ENCODE measurements around the gene KREMEN2.

Gene KREMEN2

DNA sequence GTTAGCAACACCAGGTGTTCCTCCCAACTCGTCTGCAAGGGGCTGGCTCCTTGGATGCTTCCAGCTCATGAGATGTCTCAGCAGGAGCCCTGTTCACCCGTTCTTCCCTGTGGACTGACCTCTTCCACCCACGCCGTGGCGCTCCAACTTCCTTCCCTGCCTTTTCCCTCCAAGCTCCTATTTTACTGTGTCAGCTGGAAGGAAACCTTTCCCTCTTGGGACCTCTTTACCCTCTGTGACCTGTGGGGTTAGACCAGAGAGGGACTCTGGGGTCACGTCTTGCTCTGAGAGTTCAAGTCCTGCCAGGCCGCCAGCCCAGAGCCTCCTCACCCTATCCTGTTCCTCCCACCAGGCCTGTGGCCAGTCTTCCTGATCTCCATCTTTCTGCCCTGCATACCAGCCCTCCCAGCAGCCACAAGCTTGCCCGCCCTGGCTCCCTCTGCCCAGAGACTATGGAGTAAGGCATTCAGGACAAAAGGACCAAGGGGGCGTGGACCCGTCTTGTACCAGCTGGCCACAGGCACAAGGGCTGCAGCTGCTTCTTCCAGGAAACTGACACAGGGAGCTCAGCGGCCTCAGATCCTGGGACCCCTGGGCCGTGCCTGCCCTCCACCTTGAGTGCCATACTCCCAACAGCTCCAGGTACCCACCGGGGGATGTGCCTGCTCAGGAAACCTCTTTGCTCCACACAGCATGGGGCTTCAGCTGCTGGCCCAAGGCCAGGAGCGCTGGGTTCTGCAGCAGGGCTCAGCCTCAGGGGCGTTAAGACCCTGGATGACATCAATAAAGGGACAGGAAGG, 8.1 kb downstream of the KREMEN2 start:
- no peak overlapping the region for H3K4me3 ChIP-seq (ENCODE audit: low read depth, low read length)
- no peaks in the 10 kb centered on the region for H3K36me3 ChIP-seq (ENCODE audit: insufficient read depth, low read length)
- H3K4me1 ChIP-seq (ENCODE audit: control insufficient read depth, insufficient read depth, low read length, unreplicated experiment): peaks cover 9% of the 10 kb centered on the region
- H2AFZ ChIP-seq (ENCODE audit: low read length, unreplicated experiment): no peak overlapping the region
- H3K27ac ChIP-seq (ENCODE audit: low read depth, low read length): no peak overlapping the region
- H3K79me2 ChIP-seq (ENCODE audit: control insufficient read depth, insufficient read depth, low read length, unreplicated experiment): no peaks in the 10 kb centered on the region
- peaks cover 10% of the 10 kb centered on the region; the same call in 1 of the 2 replicates for H3K27me3 ChIP-seq (ENCODE audit: insufficient read depth, low read length)

DNA sequence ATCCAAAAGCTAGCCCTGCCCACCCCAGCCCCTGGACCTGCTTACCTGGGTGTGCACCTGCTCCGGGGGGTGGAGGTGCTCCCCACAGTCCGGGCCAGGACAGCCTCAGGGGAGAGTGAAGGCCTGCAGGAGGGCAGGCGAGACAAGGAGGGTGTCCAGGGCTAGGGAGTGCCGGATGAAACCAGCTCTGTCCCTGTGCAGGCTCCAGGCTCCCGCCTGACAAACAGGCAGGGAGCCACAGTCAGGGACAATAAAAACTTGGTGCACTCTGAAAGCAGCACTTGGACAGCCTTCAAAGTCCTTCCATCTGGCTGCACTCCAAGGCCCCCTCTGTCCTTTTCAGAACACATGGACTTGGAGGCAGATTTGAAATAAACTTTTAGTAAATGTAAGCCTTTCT, 9.0 kb downstream of the KREMEN2 start:
- Histone ChIP-seq H3K36me3 (ENCODE audit: insufficient read depth, low read length) (no peaks in the 10 kb centered on the region), H3K27ac (ENCODE audit: low read depth, low read length) (no peak overlapping the region), H3K4me1 (ENCODE audit: control insufficient read depth, insufficient read depth, low read length, unreplicated experiment) (peaks cover 9% of the 10 kb centered on the region), H2AFZ (ENCODE audit: low read length, unreplicated experiment) (no peak overlapping the region), H3K79me2 (ENCODE audit: control insufficient read depth, insufficient read depth, low read length, unreplicated experiment) (no peaks in the 10 kb centered on the region), H3K4me3 (ENCODE audit: low read depth, low read length) (no peak overlapping the region), H3K27me3 (ENCODE audit: insufficient read depth, low read length) (peaks cover 1% of the 10 kb centered on the region; the same call in 1 of the 2 replicates)

DNA sequence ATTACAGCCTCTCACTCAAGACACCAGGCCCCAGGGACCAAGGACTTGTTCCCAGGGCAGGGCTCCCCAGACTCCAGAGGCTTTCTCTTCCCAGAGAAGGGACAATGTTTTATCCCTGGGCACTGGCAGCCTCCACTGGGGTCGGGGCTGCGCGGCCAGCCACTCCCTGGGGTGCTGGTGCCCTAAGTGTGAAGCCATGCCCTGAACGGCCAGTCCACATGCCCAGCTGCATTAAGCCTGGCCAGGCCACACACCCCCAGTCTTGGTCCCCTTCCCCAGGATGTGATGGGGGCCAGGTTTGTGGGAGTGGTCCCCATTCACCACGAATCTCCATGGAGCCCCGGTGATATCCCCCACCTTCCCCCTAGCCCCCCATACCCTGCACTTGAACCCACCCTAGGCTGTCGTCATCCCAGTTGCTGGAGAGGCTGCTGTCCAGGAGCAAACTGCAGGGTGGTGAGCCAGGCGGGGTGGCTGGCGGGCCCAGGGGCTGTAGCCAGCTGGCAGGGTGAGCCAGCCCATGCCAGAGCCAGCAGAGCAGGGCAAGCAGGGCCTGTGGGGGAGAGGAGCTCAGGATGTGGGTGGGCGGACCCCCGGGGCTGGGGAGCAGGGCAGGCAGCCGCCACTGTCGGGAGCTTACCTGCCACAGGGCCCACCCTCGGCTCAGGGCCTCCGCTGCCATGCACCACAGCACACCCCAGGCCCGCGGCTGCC, 9.7 kb downstream of the KREMEN2 start:
- Histone ChIP-seq H3K4me3 (ENCODE audit: low read depth, low read length) (no peak overlapping the region), H3K79me2 (ENCODE audit: control insufficient read depth, insufficient read depth, low read length, unreplicated experiment) (no peaks in the 10 kb centered on the region), H3K36me3 (ENCODE audit: insufficient read depth, low read length) (no peaks in the 10 kb centered on the region), H3K27ac (ENCODE audit: low read depth, low read length) (no peak overlapping the region), H3K27me3 (ENCODE audit: insufficient read depth, low read length) (no peaks in the 10 kb centered on the region), H2AFZ (ENCODE audit: low read length, unreplicated experiment) (no peak overlapping the region), H3K4me1 (ENCODE audit: control insufficient read depth, insufficient read depth, low read length, unreplicated experiment) (peaks cover 3% of the 10 kb centered on the region)

- H3K36me3 ChIP-seq (ENCODE audit: insufficient read depth, low read length): no peaks in the 10 kb centered on the region
Measured at GRCh38 chr16:2974319-2975056, 10.4 kb downstream of the KREMEN2 start.

DNA sequence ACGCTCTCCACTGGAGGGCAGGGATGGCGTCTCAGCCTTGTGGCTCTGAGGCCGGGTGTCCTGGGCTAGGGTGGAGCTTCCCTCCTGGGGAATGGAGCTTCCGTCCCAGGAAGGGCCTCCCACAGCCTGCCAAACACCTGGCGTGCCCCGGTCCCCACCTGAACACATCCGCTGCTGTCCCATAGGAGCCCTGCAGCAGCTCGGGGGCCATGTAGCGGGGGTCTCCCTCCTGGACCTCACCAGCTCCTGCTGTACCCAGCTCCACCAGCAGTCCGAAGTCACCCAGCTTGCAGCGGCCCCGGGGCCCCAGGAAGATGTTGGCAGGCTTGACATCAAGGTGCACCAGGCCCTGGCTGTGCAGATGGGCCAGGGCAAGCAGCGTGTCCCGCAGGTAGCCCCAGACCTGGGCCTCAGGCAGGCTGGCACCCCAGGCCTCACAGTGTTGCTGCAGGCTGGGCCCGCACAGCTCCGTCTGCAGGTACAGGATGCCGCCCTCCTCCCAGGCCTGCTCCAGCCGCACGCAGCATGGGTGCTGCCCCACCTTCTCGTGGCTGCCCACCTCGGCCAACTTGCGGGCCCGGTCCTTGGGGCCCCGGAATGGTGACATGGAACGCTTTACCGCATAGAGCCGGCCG, 11.2 kb downstream of the KREMEN2 start:
- no peaks in the 10 kb centered on the region for H3K27me3 ChIP-seq (ENCODE audit: insufficient read depth, low read length)
- H3K36me3 ChIP-seq (ENCODE audit: insufficient read depth, low read length): no peaks in the 10 kb centered on the region
- H3K27ac ChIP-seq (ENCODE audit: low read depth, low read length): no peak overlapping the region
- peaks cover 7% of the 10 kb centered on the region for H3K79me2 ChIP-seq (ENCODE audit: control insufficient read depth, insufficient read depth, low read length, unreplicated experiment)
- H2AFZ ChIP-seq (ENCODE audit: low read length, unreplicated experiment): no peak overlapping the region
- H3K4me3 ChIP-seq (ENCODE audit: low read depth, low read length): no peak overlapping the region
- H3K4me1 ChIP-seq (ENCODE audit: control insufficient read depth, insufficient read depth, low read length, unreplicated experiment): peaks cover 1% of the 10 kb centered on the region

More at GRCh38 chr16:2974319-2975056, 10.4 kb downstream of the KREMEN2 start:
- H2AFZ ChIP-seq (ENCODE audit: low read length, unreplicated experiment): no peak overlapping the region
- H3K27me3 ChIP-seq (ENCODE audit: insufficient read depth, low read length): no peaks in the 10 kb centered on the region
- H3K27ac ChIP-seq (ENCODE audit: low read depth, low read length): no peak overlapping the region
- peaks cover 3% of the 10 kb centered on the region for H3K4me1 ChIP-seq (ENCODE audit: control insufficient read depth, insufficient read depth, low read length, unreplicated experiment)
- H3K4me3 ChIP-seq (ENCODE audit: low read depth, low read length): no peak overlapping the region
- H3K79me2 ChIP-seq (ENCODE audit: control insufficient read depth, insufficient read depth, low read length, unreplicated experiment): peaks cover 2% of the 10 kb centered on the region

GRCh38 chr16:2976201-2976600, 12.1 kb downstream of the KREMEN2 start:
- H3K27ac ChIP-seq (ENCODE audit: low read depth, low read length): no peak overlapping the region
- no peaks in the 10 kb centered on the region for H3K36me3 ChIP-seq (ENCODE audit: insufficient read depth, low read length)
- peaks cover 4% of the 10 kb centered on the region for H3K4me1 ChIP-seq (ENCODE audit: control insufficient read depth, insufficient read depth, low read length, unreplicated experiment)
- no peak overlapping the region for H2AFZ ChIP-seq (ENCODE audit: low read length, unreplicated experiment)
- H3K27me3 ChIP-seq (ENCODE audit: insufficient read depth, low read length): no peaks in the 10 kb centered on the region
- no peak overlapping the region for H3K4me3 ChIP-seq (ENCODE audit: low read depth, low read length)
- H3K79me2 ChIP-seq (ENCODE audit: control insufficient read depth, insufficient read depth, low read length, unreplicated experiment): peaks cover 7% of the 10 kb centered on the region

GRCh38 chr16:2976673-2977072, 12.6 kb downstream of the KREMEN2 start:
- Histone ChIP-seq H3K79me2 (ENCODE audit: control insufficient read depth, insufficient read depth, low read length, unreplicated experiment) (peaks cover 7% of the 10 kb centered on the region), H2AFZ (ENCODE audit: low read length, unreplicated experiment) (no peak overlapping the region), H3K27me3 (ENCODE audit: insufficient read depth, low read length) (no peaks in the 10 kb centered on the region), H3K27ac (ENCODE audit: low read depth, low read length) (no peak overlapping the region), H3K36me3 (ENCODE audit: insufficient read depth, low read length) (no peaks in the 10 kb centered on the region), H3K4me1 (ENCODE audit: control insufficient read depth, insufficient read depth, low read length, unreplicated experiment) (peaks cover 7% of the 10 kb centered on the region), H3K4me3 (ENCODE audit: low read depth, low read length) (no peak overlapping the region)

DNA sequence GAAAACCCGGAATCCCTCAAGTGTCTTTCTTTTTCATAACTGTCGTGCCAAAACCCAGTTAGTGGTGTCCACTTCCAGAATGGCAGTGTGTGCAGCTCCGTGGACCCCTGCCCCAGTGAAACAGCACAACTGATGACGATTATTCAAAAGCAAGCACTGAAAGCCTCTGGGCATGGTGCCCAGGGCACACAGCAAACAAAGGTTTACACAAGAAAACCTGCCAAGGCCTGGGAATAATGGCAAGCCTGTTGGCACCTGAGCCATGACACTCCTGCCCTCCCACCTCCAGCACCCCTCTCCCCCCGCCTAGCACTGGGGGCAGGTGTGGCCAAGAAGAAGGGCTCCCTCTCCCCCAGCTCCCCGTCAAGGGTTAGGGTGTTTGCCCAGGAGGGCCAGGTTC, 13.4 kb downstream of the KREMEN2 start:
- no peak overlapping the region for H2AFZ ChIP-seq (ENCODE audit: low read length, unreplicated experiment)
- no peaks in the 10 kb centered on the region for H3K27me3 ChIP-seq (ENCODE audit: insufficient read depth, low read length)
- peaks cover 7% of the 10 kb centered on the region for H3K4me1 ChIP-seq (ENCODE audit: control insufficient read depth, insufficient read depth, low read length, unreplicated experiment)
- H3K79me2 ChIP-seq (ENCODE audit: control insufficient read depth, insufficient read depth, low read length, unreplicated experiment): peaks cover 7% of the 10 kb centered on the region
- H3K4me3 ChIP-seq (ENCODE audit: low read depth, low read length): no peak overlapping the region
- no peak overlapping the region for H3K27ac ChIP-seq (ENCODE audit: low read depth, low read length)
- no peaks in the 10 kb centered on the region for H3K36me3 ChIP-seq (ENCODE audit: insufficient read depth, low read length)

GRCh38 chr16:2979669-2980226, 15.7 kb downstream of the KREMEN2 start:
- Histone ChIP-seq H3K27me3 (ENCODE audit: insufficient read depth, low read length) (no peaks in the 10 kb centered on the region), H3K27ac (ENCODE audit: low read depth, low read length) (no peak overlapping the region), H3K4me1 (ENCODE audit: control insufficient read depth, insufficient read depth, low read length, unreplicated experiment) (peaks cover 7% of the 10 kb centered on the region), H3K36me3 (ENCODE audit: insufficient read depth, low read length) (no peaks in the 10 kb centered on the region), H2AFZ (ENCODE audit: low read length, unreplicated experiment) (peak overlapping the region; percentile 55), H3K79me2 (ENCODE audit: control insufficient read depth, insufficient read depth, low read length, unreplicated experiment) (peaks cover 7% of the 10 kb centered on the region), H3K4me3 (ENCODE audit: low read depth, low read length) (peak overlapping the region; percentile 94)

Data from ACC112 (cell line).